SK-N-SH treated with all-trans-retinoic acid at 6 μM for 48 hours (cell line): ENCODE data around the gene USP43.

ENCODE experiments used
- CSDC2 ChIP-seq: fragments of 250-450 bp; sonication (Bioruptor Pico); IDR thresholded peaks from 2 replicates; pipeline ENCODE4 v1.5.0; 2020; ENCODE audit warnings: mild to moderate bottlenecking, moderate library complexity
- OSR1 ChIP-seq: fragments of 250-450 bp; sonication (Bioruptor Pico); IDR thresholded peaks from 2 replicates; pipeline ENCODE4 v1.8.0; 2022; ENCODE audit warnings: moderate library complexity, mild to moderate bottlenecking, inconsistent platforms
- PPARA ChIP-seq: fragments of 250-450 bp; sonication (Bioruptor Pico); IDR thresholded peaks from 2 replicates; pipeline ENCODE4 v1.5.0; 2020; ENCODE audit warnings: mild to moderate bottlenecking, borderline replicate concordance
- RARB ChIP-seq: fragments of 250-450 bp; sonication (Bioruptor Pico); IDR thresholded peaks from 2 replicates; pipeline ENCODE4 v1.8.0; 2021; ENCODE audit warnings: mild to moderate bottlenecking, moderate library complexity
- TOX ChIP-seq: fragments of 250-450 bp; sonication (Bioruptor Pico); IDR thresholded peaks from 2 replicates; pipeline ENCODE4 v1.8.0; 2021; ENCODE audit warnings: mild to moderate bottlenecking, moderate library complexity, borderline replicate concordance
- ZC3H10 ChIP-seq: fragments of 250-450 bp; sonication (Bioruptor Pico); IDR thresholded peaks from 2 replicates; pipeline ENCODE4 v1.5.1; 2021; ENCODE audit warnings: mild to moderate bottlenecking, moderate library complexity
- ZFP3 ChIP-seq: fragments of 250-450 bp; sonication (Bioruptor Pico); IDR thresholded peaks from 2 replicates; pipeline ENCODE4 v1.5.0; 2020; ENCODE audit warnings: mild to moderate bottlenecking, moderate library complexity
- ZNF565 ChIP-seq: fragments of 450-650 bp; formaldehyde crosslinking; conservative IDR thresholded peaks from 2 replicates; pipeline ENCODE4 v1.5.0; 2020; ENCODE audit warnings: low read depth, mild to moderate bottlenecking, moderate library complexity
- ZNF70 ChIP-seq: fragments of 450-650 bp; formaldehyde crosslinking; IDR thresholded peaks from 2 replicates; pipeline ENCODE4 v1.5.0; 2020; ENCODE audit warnings: mild to moderate bottlenecking, moderate library complexity
- ZNF8 ChIP-seq: fragments of 450-650 bp; formaldehyde crosslinking; IDR thresholded peaks from 2 replicates; pipeline ENCODE4 v1.5.0; 2020; ENCODE audit warnings: mild to moderate bottlenecking, moderate library complexity
- TF ChIP-seq, protein P1 (sequence below): fragments of 250-450 bp; sonication (Bioruptor Pico); IDR thresholded peaks from 2 replicates; pipeline ENCODE4 v1.8.0; 2021; ENCODE audit warnings: low read depth, mild to moderate bottlenecking, moderate library complexity, borderline replicate concordance
- TF ChIP-seq, protein P2 (sequence below): fragments of 250-450 bp; sonication (Bioruptor Pico); IDR thresholded peaks from 2 replicates; pipeline ENCODE4 v1.8.0; 2020; ENCODE audit warnings: mild to moderate bottlenecking, moderate library complexity, borderline replicate concordance
- TF ChIP-seq, protein P3 (sequence below): fragments of 250-450 bp; sonication (Bioruptor Pico); IDR thresholded peaks from 2 replicates; pipeline ENCODE4 v1.5.1; 2021; ENCODE audit warnings: mild to moderate bottlenecking, moderate library complexity
- TF ChIP-seq, protein P4 (sequence below): fragments of 250-450 bp; sonication (Bioruptor Pico); IDR thresholded peaks from 2 replicates; pipeline ENCODE4 v1.5.0; 2020; ENCODE audit warnings: mild to moderate bottlenecking, moderate library complexity

DNA sequence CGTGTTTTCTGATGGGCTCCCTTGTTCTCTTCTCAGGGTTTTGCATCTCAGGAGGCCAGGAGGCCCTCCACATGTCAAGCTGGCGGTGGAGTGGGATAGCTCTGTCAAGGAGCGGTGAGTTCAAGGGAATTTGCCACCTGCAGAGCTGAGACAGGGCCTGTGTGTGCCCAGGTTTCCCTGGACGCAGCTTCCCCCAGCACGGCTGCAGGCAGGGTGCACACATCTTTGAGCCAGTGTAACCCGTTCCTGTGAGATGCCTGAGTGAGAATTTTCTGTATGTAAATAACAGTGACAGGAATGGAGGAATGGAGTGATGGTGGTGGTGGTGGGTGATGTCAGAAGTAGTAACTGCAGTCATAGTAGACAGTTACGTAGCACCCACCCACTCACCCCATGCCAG, 54.8 kb downstream of the USP43 start:
- no peak for TF ChIP-seq ZNF8
- TF ChIP-seq ZC3H10 (CRISPR knock-in tag): no peak
- TF ChIP-seq, protein P1, sequence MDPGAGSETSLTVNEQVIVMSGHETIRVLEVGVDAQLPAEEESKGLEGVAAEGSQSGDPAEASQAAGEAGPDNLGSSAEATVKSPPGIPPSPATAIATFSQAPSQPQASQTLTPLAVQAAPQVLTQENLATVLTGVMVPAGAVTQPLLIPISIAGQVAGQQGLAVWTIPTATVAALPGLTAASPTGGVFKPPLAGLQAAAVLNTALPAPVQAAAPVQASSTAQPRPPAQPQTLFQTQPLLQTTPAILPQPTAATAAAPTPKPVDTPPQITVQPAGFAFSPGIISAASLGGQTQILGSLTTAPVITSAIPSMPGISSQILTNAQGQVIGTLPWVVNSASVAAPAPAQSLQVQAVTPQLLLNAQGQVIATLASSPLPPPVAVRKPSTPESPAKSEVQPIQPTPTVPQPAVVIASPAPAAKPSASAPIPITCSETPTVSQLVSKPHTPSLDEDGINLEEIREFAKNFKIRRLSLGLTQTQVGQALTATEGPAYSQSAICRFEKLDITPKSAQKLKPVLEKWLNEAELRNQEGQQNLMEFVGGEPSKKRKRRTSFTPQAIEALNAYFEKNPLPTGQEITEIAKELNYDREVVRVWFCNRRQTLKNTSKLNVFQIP: no peak
- TF ChIP-seq, protein P2, sequence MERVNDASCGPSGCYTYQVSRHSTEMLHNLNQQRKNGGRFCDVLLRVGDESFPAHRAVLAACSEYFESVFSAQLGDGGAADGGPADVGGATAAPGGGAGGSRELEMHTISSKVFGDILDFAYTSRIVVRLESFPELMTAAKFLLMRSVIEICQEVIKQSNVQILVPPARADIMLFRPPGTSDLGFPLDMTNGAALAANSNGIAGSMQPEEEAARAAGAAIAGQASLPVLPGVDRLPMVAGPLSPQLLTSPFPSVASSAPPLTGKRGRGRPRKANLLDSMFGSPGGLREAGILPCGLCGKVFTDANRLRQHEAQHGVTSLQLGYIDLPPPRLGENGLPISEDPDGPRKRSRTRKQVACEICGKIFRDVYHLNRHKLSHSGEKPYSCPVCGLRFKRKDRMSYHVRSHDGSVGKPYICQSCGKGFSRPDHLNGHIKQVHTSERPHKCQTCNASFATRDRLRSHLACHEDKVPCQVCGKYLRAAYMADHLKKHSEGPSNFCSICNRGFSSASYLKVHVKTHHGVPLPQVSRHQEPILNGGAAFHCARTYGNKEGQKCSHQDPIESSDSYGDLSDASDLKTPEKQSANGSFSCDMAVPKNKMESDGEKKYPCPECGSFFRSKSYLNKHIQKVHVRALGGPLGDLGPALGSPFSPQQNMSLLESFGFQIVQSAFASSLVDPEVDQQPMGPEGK: no peak
- TF ChIP-seq, protein P3, sequence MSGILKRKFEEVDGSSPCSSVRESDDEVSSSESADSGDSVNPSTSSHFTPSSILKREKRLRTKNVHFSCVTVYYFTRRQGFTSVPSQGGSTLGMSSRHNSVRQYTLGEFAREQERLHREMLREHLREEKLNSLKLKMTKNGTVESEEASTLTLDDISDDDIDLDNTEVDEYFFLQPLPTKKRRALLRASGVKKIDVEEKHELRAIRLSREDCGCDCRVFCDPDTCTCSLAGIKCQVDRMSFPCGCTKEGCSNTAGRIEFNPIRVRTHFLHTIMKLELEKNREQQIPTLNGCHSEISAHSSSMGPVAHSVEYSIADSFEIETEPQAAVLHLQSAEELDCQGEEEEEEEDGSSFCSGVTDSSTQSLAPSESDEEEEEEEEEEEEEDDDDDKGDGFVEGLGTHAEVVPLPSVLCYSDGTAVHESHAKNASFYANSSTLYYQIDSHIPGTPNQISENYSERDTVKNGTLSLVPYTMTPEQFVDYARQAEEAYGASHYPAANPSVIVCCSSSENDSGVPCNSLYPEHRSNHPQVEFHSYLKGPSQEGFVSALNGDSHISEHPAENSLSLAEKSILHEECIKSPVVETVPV (CRISPR knock-in tag): no peak
- no peak for TF ChIP-seq PPARA (CRISPR knock-in tag)
- TF ChIP-seq, protein P4, sequence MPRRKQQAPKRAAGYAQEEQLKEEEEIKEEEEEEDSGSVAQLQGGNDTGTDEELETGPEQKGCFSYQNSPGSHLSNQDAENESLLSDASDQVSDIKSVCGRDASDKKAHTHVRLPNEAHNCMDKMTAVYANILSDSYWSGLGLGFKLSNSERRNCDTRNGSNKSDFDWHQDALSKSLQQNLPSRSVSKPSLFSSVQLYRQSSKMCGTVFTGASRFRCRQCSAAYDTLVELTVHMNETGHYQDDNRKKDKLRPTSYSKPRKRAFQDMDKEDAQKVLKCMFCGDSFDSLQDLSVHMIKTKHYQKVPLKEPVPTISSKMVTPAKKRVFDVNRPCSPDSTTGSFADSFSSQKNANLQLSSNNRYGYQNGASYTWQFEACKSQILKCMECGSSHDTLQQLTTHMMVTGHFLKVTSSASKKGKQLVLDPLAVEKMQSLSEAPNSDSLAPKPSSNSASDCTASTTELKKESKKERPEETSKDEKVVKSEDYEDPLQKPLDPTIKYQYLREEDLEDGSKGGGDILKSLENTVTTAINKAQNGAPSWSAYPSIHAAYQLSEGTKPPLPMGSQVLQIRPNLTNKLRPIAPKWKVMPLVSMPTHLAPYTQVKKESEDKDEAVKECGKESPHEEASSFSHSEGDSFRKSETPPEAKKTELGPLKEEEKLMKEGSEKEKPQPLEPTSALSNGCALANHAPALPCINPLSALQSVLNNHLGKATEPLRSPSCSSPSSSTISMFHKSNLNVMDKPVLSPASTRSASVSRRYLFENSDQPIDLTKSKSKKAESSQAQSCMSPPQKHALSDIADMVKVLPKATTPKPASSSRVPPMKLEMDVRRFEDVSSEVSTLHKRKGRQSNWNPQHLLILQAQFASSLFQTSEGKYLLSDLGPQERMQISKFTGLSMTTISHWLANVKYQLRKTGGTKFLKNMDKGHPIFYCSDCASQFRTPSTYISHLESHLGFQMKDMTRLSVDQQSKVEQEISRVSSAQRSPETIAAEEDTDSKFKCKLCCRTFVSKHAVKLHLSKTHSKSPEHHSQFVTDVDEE (CRISPR knock-in tag): no peak
- no peak for TF ChIP-seq ZNF565
- no peak for TF ChIP-seq TOX (CRISPR knock-in tag)
- TF ChIP-seq CSDC2 (CRISPR knock-in tag): no peak
- TF ChIP-seq OSR1: no peak
- TF ChIP-seq ZNF70 (CRISPR knock-in tag): no peak
- TF ChIP-seq RARB (CRISPR knock-in tag): no peak
- TF ChIP-seq ZFP3 (CRISPR knock-in tag): no peak
